Measurements from ENCODE around the gene TSHZ2.

GRCh38 chr20:53274365-53274764 lies 302.2 kb downstream of the TSHZ2 start:
- TF ChIP-seq CTCF (IDR thresholded peaks at IDR 0.05; ENCODE audit: poor library complexity) (no peak), EZH2 (IDR thresholded peaks at IDR 0.05; ENCODE audit: borderline replicate concordance) (no peak), EZH2phosphoT487 (IDR thresholded peaks at IDR 0.05; ENCODE audit: low read depth, severe bottlenecking, unreplicated experiment) (no peak)
